HS-5 (cell line): ENCODE data around the gene SGK1.
"Not testable (repeated sequence)": the region's sequence is repeated elsewhere in the genome, so short reads cannot be mapped to it uniquely, and the experiment has no call there.

Experiments
- DNase-seq: peaks from one replicate; pipeline ENCODE4 v3.0.0-alpha.2; 2012; ENCODE audit warnings: low read depth

SGK1 gene

DNA sequence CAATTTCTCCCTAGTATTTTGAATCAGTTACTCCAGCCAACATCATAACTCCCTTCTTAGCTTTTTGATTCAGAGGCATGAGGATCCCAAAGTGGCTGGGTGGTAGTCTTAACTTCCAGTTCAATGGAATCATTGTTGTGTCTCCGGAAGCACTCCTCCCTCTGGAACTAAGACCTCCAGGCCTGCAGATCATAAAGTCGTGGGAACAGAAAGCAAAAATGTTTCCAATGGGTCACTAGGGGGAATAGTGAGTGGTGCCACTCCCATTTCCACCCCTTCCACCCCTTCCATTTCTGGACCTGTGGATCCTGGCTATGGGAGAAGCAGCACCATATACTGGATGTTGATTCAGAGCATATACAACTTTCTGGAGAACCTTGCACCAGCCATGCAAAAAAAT, 130.8 kb downstream of the SGK1 start:
- no peak for DNase-seq

DNA sequence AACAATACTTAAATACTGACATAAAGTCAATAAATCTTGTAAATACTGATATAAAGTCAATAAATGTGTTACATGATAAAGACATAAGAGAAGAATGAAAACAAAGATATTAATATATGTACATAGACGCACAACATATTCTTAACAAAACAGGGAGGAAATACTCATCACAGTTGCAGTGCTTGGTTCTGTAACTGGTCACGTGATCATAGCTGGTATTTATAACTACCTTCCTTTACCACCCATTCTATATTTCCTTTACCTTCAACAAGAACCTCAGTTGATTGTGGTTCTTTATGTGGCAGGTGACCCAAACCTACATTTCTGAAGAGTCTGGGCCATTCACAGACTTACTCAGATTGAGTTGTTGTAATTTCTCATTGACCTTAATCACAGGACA, 131.6 kb downstream of the SGK1 start:
- DNase-seq: no peak

GRCh38 chr6:134185277-134185676, 132.6 kb downstream of the SGK1 start:
- DNase-seq: no peak

DNA sequence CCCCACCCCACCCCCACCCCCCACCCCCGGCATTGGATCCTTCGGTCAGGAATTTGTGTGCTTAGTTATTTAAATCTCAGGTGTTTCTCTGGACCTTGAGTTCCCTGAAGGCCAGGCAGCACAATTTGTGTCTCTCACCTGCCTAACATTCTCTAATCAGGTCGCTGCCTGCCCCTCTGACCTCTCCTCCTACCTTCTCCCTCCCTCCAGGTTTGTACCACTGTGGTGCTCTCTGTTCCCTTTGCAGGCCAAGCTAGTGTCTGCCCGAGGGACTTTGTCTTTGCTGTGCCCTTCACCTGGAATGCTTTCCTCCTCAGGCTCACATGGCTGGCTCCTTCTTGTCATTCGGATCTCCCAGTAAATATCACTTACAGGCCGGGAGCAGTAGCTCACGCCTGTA, 134.1 kb downstream of the SGK1 start:
- no peak for DNase-seq

- DNase-seq: no peak
These were observed 135.4 kb downstream of the SGK1 start for GRCh38 chr6:134182528-134182927.

GRCh38 chr6:134181726-134182125, 136.2 kb downstream of the SGK1 start:
- not testable (repeated sequence) for DNase-seq

DNA sequence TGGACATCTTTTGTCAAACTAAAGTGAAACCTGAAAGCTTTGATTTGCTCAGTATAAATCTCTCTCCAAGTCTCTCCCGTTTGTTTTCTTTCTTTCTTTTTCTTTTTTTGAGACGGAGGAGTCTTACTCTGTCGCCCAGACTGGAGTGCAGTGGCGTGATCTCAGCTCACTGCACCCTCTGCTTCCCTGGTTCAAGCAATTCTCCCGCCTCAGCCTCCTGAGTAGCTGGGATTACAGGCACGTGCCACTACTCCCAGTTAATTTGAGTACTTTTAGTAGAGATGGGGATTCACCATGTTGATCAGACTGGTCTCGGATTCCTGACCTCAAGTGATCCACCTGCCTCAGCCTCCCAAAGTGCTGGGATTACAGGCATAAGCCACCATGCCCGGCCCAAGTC, 136.7 kb downstream of the SGK1 start:
- not testable (repeated sequence) for DNase-seq

- not testable (repeated sequence) for DNase-seq
These were observed 137.4 kb downstream of the SGK1 start for GRCh38 chr6:134180540-134180939.

DNA sequence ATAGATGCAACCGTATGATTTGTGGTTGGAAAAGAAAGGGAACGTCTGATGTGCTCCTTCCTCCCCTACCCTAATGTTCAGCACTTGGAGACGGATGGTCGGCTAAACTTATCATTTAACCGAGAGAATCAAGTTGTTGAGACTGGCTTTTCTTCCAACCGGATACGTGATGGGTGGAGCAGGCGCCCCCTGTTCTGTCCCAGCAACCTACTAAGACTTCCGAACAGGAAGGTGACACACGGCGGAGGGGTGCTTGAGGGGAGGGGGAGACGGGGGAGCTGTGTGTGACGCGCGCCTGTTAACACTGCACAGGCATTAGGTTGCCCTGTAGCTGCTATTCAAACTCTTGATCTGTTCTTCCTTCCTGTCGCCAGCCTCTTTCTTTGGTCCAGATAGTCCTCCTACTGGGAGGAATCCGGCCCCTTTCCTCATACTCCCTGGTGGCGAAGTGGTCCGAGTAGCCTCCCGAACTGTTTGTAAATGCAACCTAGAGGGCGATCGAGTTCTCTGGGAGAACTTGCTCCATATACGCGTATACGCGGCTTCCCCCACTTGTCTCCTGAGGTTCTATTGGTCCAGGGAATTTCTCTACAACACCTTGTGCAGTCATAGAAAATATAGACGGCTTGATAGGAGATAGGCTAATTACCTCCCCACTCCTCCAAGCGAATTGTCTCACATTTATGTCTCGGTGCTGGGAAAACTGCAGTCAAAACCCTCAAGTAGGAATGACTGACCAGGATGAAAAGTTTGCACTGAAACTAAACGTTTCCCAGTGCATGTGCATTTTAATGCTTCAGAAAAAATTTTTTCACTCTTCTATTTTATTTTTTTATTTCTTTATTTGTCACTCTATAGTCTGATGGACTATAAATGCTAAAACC, 139.5 kb downstream of the SGK1 start:
- DNase-seq: peak; percentile 94

GRCh38 chr6:134177753-134178160, 140.2 kb downstream of the SGK1 start:
- DNase-seq: no peak

DNA sequence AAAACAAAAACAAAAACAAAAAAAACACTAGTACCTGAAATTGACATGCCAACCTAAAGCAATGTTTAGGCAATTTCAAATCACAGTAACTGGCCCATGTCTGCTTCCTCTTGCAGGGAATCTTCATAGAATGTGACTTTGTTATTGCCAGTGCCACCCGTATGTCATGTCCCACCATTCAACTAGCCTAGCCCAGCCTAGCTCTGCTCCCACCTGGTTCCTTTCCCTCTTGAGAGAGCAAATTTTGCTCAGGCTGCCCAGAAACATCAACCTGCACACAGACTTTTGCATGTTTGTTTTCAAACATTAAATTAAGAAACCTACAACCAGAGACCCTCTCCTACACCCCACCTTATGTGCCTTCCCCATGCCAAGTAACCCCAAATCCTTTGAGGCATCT, 140.7 kb downstream of the SGK1 start:
- no peak for DNase-seq

DNA sequence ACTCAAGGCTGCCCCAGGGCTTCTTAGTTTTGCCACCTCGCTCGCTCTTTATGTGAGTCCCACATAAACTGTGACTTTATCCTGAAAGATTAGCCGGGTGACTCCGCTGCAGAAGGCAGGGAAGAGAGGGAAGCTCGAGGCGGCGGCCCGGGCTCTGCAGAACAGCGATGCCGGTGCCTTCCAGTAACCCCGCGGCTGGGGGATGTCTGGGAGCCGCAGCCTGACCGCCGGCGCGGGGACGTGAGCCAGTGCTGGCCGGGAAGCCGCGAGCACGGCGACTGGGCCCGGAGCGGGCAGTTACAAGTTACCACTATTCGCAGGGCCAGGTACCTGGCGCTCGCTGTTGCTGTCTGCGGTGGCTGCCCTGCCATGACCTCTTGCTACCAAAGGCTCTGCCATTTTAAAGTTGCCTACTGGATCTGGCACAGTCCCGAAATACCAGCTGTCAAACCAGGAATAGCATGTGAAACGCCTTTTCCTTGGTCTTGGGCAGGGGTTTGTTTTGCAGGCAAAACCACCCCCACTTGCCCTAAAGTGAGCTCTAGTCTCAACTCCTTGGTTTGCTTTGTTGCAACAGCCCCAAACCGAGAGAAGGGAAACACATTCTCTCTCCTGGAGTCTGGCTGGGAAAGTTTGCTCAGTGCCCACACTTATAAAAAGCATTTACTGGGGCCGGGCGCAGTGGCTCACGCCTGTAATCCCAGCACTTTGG, 141.5 kb downstream of the SGK1 start:
- DNase-seq: no peak

DNA sequence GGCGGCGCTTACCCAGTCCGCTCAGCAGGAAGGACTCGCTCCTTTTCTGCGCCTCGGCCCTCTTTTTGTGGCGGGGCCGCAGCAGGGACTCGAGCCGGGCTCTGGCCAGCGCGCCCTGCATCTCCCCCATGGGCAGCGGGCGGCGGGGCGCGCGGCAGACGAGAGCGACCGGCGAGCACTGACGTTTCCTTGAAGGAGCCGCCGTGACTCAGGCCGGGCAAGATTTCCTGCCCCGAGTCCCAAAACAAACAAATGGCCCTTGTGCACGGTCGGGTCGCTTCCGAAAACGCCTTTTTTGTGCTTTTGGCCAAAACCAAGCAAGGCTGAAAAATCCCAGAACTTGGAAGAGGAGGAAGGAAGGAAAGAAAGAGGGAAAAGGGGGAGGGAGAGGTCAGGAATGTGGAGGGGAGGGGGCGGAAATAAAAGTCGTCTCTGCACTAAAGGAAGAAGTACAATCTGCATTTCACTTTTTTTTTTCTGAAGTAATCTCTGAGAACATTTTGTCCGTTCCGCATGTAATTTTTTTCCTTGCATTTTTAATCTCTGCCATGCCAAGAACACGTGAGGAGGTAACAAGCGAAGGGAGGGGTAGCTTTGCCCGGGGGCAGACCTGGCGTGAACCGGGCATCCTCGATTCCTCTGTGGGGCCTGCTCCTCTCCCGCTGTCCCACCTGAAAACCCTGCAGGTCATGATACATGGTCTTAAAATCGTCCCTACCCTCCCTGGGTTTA, 142.2 kb downstream of the SGK1 start:
- DNase-seq: no peak

- no peak for DNase-seq
These were observed 143.0 kb downstream of the SGK1 start for GRCh38 chr6:134174672-134175531.

- no peak for DNase-seq
These were observed 143.8 kb downstream of the SGK1 start for GRCh38 chr6:134173936-134174671.

- no peak for DNase-seq
These were observed 144.6 kb downstream of the SGK1 start for GRCh38 chr6:134173366-134173725.

- no peak for DNase-seq
These were observed 145.1 kb downstream of the SGK1 start for GRCh38 chr6:134172706-134173365.

DNA sequence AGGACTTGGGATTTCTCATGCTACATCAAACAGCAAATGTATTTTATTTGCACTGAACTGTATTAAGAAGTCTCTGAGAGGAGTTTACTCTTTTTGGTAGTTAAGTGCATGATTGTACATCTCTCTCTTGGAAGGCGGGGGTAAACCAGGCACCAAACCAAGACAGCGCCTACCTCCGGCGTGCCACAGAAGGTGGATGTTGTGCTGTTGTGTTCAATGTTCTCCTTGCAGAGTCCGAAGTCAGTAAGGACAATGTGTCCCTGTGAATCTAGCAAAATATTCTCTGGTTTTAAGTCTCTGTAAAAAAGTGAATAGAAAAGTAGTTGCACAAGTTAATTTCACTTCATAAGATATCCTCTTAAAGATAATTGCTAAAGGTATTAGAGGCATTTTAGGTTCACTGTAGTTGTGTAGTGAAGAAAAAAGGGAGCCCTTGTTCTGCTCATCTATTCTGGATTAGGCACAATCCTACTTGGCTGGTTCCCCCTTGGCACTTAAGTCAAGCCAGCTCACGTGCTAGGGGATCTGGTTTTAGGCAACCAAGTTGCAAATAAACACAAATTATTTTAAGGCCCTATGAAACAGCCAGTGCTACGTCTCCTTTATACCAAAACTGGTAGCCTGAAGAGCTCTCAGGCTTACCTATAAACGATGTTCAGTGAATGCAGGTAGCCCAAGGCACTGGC, 145.7 kb downstream of the SGK1 start:
- DNase-seq: no peak

DNA sequence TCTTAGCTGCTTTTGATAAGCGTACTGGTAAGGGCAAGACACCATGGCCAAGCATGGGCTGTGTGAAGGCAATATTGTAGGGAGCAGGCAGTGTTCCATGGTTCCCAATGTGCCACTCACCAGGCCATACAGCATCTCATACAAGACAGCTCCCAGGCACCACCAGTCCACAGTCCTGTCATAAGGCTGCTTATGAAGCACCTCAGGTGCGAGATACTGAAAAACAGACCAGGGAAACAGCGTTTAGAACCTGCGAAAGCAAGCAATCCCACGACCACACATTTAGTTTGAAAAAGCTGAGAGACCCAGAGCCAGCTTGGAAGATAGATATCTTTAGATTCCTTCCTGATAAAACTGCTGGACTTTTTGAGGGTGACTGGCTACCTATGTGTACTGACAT, 146.4 kb downstream of the SGK1 start:
- DNase-seq: no peak

GRCh38 chr6:134170844-134171243, 147.1 kb downstream of the SGK1 start:
- DNase-seq: no peak
